Neural progenitor cell (in vitro differentiated cells): ENCODE results near the gene HIGD1C. TPM values are rescaled to one million over a fixed set of nuclear protein-coding genes. Genes with fewer than 3 reads are reported as not detected.

Experiments used
- DNase-seq: peaks from one replicate; pipeline ENCODE4 v3.0.0-alpha.2; 2016; ENCODE audit warnings: low spot score
- H2AFZ ChIP-seq: fragments of 200-600 bp; sonication (generic); replicated peaks from 2 replicates; pipeline ENCODE4 v1.6.1; 2016; ENCODE audit warnings: antibody characterized with exemption
- H3F3A ChIP-seq: fragments of 200-600 bp; sonication (generic); 2 replicates; pipeline ENCODE4 v1.6.1; 2016; ENCODE audit warnings: antibody characterized with exemption, low read depth
- H3K27ac ChIP-seq: fragments of 200-600 bp; sonication (generic); 2 replicates; pipeline ENCODE4 v1.5.1; 2016; ENCODE audit warnings: mild to moderate bottlenecking
- H3K27me3 ChIP-seq: fragments of 200-600 bp; sonication (generic); 2 replicates; pipeline ENCODE4 v1.6.1; 2016; ENCODE audit warnings: mild to moderate bottlenecking, moderate library complexity
- H3K36me3 ChIP-seq: fragments of 200-600 bp; sonication (generic); 2 replicates; pipeline ENCODE4 v1.5.1; 2016
- H3K4me1 ChIP-seq: fragments of 200-600 bp; sonication (generic); 2 replicates; pipeline ENCODE4 v1.6.1; 2016; ENCODE audit warnings: mixed run types
- H3K4me2 ChIP-seq: fragments of 200-600 bp; sonication (generic); 2 replicates; pipeline ENCODE4 v1.6.1; 2016
- H3K4me3 ChIP-seq: fragments of 200-600 bp; sonication (generic); 2 replicates; pipeline ENCODE4 v1.5.1; 2016
- H3K79me2 ChIP-seq: fragments of 200-600 bp; sonication (generic); 2 replicates; pipeline ENCODE4 v1.6.1; 2016; ENCODE audit warnings: low read depth
- H3K9ac ChIP-seq: fragments of 200-600 bp; sonication (generic); 2 replicates; pipeline ENCODE4 v1.6.1; 2016
- H3K9me3 ChIP-seq: fragments of 200-600 bp; sonication (generic); 2 replicates; pipeline ENCODE4 v1.5.1; 2016; ENCODE audit warnings: low read depth
- H4K20me1 ChIP-seq: fragments of 200-600 bp; sonication (generic); 2 replicates; pipeline ENCODE4 v1.6.1; 2016; ENCODE audit warnings: low read depth
- H3K27ac Mint-ChIP-seq: 3 replicates; pipeline ENCODE4 v1.8.0; 2021; ENCODE audit warnings: mixed read lengths
- H3K27me3 Mint-ChIP-seq: 2 replicates; pipeline ENCODE4 v1.8.0; 2022; ENCODE audit warnings: low read depth, mild to moderate bottlenecking, inconsistent platforms, moderate library complexity, mixed read lengths; ENCODE audit not compliant: insufficient read depth
- H3K36me3 Mint-ChIP-seq: 3 replicates; pipeline ENCODE4 v1.8.0; 2021; ENCODE audit warnings: mixed read lengths
- H3K4me1 Mint-ChIP-seq: 3 replicates; pipeline ENCODE4 v1.8.0; 2021; ENCODE audit warnings: mixed read lengths
- H3K4me3 Mint-ChIP-seq: 3 replicates; pipeline ENCODE4 v1.8.0; 2021; ENCODE audit warnings: mild to moderate bottlenecking, moderate library complexity, mixed read lengths
- H3K9me3 Mint-ChIP-seq: 3 replicates; pipeline ENCODE4 v1.8.0; 2020; ENCODE audit warnings: mixed read lengths
- EZH2 ChIP-seq: fragments of 200-600 bp; sonication (generic); IDR thresholded peaks from 2 replicates; pipeline ENCODE4 v1.6.1; 2017; ENCODE audit warnings: antibody characterized with exemption, mild to moderate bottlenecking, moderate library complexity
- EZH2phosphoT487 ChIP-seq: fragments of 200-600 bp; sonication (generic); IDR thresholded peaks from 2 replicates; pipeline ENCODE4 v1.6.1; 2017; ENCODE audit warnings: antibody characterized with exemption
- small RNA-seq: library from RNA; depleted of rRNA; stranded (forward); fragments of <200 nt; gene quantifications from one replicate; pipeline ENCODE3, GENCODE V24; 2015
- total RNA-seq: library from RNA; depleted of rRNA; stranded (reverse); fragments of >200 nt; gene quantifications from 2 replicates; pipeline ENCODE4 v1.2.3, GENCODE V29; 2015; ENCODE audit warnings: low replicate concordance
- TF ChIP-seq, protein P1 (sequence below): fragments of 200-600 bp; sonication (generic); IDR thresholded peaks from 2 replicates; pipeline ENCODE4 v1.5.1; 2017; ENCODE audit warnings: antibody characterized with exemption, mild to moderate bottlenecking

Gene HIGD1C
- total RNA-seq, 1 donor from 2014 or later = not detected

DNA sequence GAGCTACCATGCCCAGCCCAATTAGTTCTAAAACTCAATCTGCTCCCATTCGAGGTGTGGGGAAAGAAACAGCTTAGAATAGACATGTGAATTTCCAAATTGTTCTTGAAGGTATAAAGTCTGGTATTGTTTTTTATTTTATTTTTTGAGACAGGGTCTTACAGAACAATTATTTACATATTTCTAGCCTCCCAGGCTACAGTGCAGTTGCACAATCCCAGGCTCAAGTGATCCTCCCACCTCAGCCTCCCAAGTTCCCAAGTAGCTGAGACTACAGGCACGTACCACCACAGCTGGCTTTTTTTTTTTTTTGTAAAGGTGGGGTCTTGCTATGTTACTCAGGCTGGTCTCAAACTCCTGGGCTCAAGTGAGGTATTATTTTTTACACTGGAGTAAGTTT is 67.6 kb downstream of the HIGD1C start:
- Histone ChIP-seq H3K4me1 (peaks cover 18% of the 10 kb centered on the region), H3K4me3 (no peak overlapping the region), H3K27ac (no peak overlapping the region), H3F3A (peaks cover 9% of the 10 kb centered on the region), H3K9me3 (no peaks in the 10 kb centered on the region), H3K4me2 (no peak overlapping the region), H3K79me2 (peaks cover 100% of the 10 kb centered on the region), H4K20me1 (peaks cover 16% of the 10 kb centered on the region), H3K27me3 (no peaks in the 10 kb centered on the region), H2AFZ (no peak overlapping the region), H3K9ac (no peak overlapping the region), H3K36me3 (no peaks in the 10 kb centered on the region)
- H3K27ac Mint-ChIP-seq = no peak overlapping the region
- no peaks in the 10 kb centered on the region for H3K9me3 Mint-ChIP-seq
- DNase-seq = no peak
- no peaks in the 10 kb centered on the region for H3K27me3 Mint-ChIP-seq
- no peaks in the 10 kb centered on the region for H3K36me3 Mint-ChIP-seq
- H3K4me1 Mint-ChIP-seq = peaks cover 15% of the 10 kb centered on the region
- H3K4me3 Mint-ChIP-seq = no peak overlapping the region
- TF ChIP-seq EZH2phosphoT487 (no peak), EZH2 (no peak)
- TF ChIP-seq, protein P1, sequence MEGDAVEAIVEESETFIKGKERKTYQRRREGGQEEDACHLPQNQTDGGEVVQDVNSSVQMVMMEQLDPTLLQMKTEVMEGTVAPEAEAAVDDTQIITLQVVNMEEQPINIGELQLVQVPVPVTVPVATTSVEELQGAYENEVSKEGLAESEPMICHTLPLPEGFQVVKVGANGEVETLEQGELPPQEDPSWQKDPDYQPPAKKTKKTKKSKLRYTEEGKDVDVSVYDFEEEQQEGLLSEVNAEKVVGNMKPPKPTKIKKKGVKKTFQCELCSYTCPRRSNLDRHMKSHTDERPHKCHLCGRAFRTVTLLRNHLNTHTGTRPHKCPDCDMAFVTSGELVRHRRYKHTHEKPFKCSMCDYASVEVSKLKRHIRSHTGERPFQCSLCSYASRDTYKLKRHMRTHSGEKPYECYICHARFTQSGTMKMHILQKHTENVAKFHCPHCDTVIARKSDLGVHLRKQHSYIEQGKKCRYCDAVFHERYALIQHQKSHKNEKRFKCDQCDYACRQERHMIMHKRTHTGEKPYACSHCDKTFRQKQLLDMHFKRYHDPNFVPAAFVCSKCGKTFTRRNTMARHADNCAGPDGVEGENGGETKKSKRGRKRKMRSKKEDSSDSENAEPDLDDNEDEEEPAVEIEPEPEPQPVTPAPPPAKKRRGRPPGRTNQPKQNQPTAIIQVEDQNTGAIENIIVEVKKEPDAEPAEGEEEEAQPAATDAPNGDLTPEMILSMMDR = no peak

Small RNAs within 50 kb of the gene (small RNA-seq; reads per million reads assigned to genes)
- gene AC008121.1 (not detected), gene RF00019 (not detected), gene RNU6-87P (not detected)

Other genes with a start within 250 kb of the HIGD1C start
- gene ATF1, start 188.4 kb upstream of the HIGD1C start, total RNA-seq = 18.4 and 24.8 TPM in 2 replicates
- not detected in 2 replicates for gene TMPRSS12, start 109.6 kb upstream of the HIGD1C start, total RNA-seq
- 62.7 and 66.5 TPM in 2 replicates for gene SLC11A2, start 73.8 kb downstream of the HIGD1C start, total RNA-seq
- gene LETMD1, start 95.8 kb downstream of the HIGD1C start, total RNA-seq = 40.9 and 46.6 TPM in 2 replicates
- 28.6 and 30.9 TPM in 2 replicates for gene CSRNP2, start 131.1 kb downstream of the HIGD1C start, total RNA-seq
- 19.4 and 28.8 TPM in 2 replicates for gene TFCP2, start 220.6 kb downstream of the HIGD1C start, total RNA-seq